ENCODE results near the gene C1orf87.

Gene C1orf87

DNA sequence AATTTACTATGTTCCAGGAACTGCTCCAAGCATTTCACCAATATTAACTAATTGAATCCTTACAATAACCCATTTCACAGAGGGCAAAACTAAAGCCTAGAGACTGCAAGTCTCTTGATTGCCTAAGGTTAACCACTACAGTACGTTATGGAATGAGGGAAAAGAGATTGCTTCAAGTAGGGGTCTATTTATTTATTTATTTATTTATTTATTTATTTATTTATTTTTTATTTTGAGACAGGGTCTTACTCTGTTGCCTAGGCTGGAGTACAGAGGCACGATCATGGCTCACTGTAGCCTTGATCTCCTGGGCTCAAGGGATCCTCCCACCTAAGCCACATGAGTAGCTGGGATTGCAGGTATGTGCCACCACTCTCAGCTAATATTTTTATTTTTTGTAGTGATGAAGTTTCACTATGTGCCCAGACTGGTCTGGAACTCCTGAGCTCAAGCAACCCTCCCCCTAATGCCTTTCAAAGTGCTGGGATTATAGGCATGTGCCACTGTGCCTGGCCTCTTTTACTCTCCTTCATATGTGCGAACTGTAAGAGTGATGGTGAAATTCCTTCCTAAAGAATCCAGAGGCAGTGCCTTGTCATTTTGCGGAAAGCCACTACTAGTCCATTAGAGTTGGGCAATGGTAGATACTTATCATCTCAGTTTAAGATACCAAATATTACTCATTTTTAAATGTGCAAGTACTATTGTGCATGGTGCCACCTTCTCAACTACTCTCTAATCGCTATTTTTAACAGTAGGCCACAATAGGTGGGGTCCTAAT, 81.3 kb downstream of the C1orf87 start:
- Histone ChIP-seq H3K4me3 (ENCODE audit: low read length) (no peak overlapping the region), H3K4me1 (ENCODE audit: control insufficient read depth, insufficient read depth, low read length) (peaks cover 14% of the 10 kb centered on the region), H3K9me3 (ENCODE audit: control insufficient read depth, low read length) (no peaks in the 10 kb centered on the region), H3K9ac (ENCODE audit: low read length) (no peak overlapping the region), H3K36me3 (ENCODE audit: control insufficient read depth, insufficient read depth, low read length, severe bottlenecking) (no peaks in the 10 kb centered on the region), H3K27me3 (replicated peaks; ENCODE audit: control insufficient read depth, insufficient read depth, low read length) (peaks cover 7% of the 10 kb centered on the region)
- no peak for DNase-seq (ENCODE audit: low read depth)

- Histone ChIP-seq H3K4me1 (ENCODE audit: control insufficient read depth, insufficient read depth, low read length) (peaks cover 25% of the 10 kb centered on the region), H3K36me3 (ENCODE audit: control insufficient read depth, insufficient read depth, low read length, severe bottlenecking) (no peaks in the 10 kb centered on the region), H3K4me3 (ENCODE audit: low read length) (no peak overlapping the region), H3K9me3 (ENCODE audit: control insufficient read depth, low read length) (no peaks in the 10 kb centered on the region), H3K27me3 (replicated peaks; ENCODE audit: control insufficient read depth, insufficient read depth, low read length) (no peaks in the 10 kb centered on the region), H3K9ac (ENCODE audit: low read length) (no peak overlapping the region)
- DNase-seq (ENCODE audit: low read depth), result no peak
These were observed 83.1 kb downstream of the C1orf87 start for GRCh38 chr1:59990470-59990869.

DNA sequence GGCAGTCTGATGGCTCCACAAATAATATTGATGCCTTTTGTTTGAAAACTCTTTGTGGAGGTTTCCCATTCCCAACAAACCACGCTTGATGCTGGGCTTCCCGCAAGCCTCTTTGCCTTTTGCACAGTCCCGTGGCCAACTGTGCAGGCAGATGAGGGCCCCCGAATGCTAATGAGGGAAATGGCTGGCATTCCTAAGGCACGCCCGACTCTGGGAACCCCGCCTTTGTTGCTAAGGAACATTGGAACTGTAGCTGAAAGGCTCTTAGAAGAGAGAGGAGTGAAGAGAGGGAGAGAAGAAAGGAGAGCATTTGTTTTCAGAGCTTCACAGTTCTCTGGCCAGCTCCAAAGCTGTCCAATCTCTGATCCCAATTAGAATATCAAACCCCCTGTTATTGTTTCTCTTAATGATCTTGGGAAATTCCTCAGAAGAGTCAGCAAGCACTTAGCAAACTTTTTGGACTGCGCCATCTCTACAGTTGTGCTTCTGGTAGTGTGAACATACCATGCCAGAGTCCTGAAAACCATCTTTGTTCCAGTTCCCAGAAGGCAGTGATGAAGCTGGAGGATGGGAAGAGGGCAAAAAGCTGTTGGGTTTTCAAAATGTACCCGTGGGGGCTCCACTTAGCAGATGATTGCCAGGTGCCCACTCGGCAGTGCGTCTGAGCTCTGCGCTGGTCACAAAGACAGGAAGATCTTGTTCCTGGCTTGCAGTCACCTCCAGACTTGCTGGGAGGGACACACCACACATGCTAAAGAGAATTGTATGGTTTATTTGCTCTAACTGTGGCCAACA, 86.9 kb downstream of the C1orf87 start:
- Histone ChIP-seq H3K27me3 (replicated peaks; ENCODE audit: control insufficient read depth, insufficient read depth, low read length) (no peaks in the 10 kb centered on the region), H3K9ac (ENCODE audit: low read length) (no peak overlapping the region), H3K4me1 (ENCODE audit: control insufficient read depth, insufficient read depth, low read length) (peaks cover 14% of the 10 kb centered on the region), H3K9me3 (ENCODE audit: control insufficient read depth, low read length) (no peaks in the 10 kb centered on the region), H3K4me3 (ENCODE audit: low read length) (no peak overlapping the region), H3K36me3 (ENCODE audit: control insufficient read depth, insufficient read depth, low read length, severe bottlenecking) (no peaks in the 10 kb centered on the region)
- no peak for DNase-seq (ENCODE audit: low read depth)

DNA sequence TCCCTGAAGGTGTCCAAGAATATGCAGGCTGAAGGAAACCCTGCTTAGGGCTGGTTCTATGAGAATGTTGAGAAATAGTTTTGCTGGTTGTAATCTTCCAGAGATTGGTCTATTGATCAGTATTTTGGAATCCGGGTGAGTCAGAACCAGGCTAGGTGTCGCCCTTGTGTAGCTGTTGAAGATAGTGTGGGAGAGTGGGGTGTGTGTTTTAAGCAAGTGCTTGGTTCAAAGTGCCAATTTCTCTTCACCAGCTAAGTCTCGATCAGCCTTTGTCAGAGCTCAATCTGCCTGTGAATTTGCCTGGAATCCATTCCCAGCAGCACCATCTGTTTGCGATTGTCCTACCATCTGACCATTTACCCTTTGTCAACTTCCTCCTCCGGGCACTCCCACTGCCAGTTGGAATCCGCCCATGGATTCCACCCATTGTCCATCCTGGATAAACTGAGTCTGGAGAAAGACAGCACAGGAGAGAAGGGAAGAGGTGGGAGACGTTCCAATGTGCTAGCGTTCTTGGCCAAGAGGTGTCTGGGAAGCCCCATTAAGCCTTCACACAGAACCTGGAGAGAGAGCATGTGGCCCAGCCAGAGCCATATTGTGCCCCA, 87.6 kb downstream of the C1orf87 start:
- Histone ChIP-seq H3K9me3 (ENCODE audit: control insufficient read depth, low read length) (no peaks in the 10 kb centered on the region), H3K36me3 (ENCODE audit: control insufficient read depth, insufficient read depth, low read length, severe bottlenecking) (no peaks in the 10 kb centered on the region), H3K4me3 (ENCODE audit: low read length) (no peak overlapping the region), H3K4me1 (ENCODE audit: control insufficient read depth, insufficient read depth, low read length) (peaks cover 14% of the 10 kb centered on the region), H3K9ac (ENCODE audit: low read length) (no peak overlapping the region), H3K27me3 (replicated peaks; ENCODE audit: control insufficient read depth, insufficient read depth, low read length) (no peaks in the 10 kb centered on the region)
- DNase-seq (ENCODE audit: low read depth), result no peak

DNA sequence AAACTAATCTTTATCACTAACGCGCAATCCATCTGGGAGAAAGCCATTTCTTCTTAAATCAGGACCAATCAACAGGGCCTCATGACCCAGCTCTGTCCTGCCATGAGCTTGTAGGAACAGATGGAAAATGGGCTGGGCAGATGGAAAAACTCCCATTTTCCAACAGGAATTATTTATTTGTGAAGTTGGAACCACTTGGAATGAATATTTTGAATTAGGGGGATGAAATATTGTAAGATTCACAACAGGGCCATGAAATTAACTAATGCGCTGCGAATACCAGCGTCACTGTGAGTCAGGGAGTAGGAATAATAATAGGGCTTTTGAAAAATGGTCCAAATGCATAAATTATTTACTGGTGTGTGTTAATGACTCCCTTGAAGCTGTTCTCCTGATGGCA, 93.9 kb downstream of the C1orf87 start:
- Histone ChIP-seq H3K36me3 (ENCODE audit: control insufficient read depth, insufficient read depth, low read length, severe bottlenecking) (no peaks in the 10 kb centered on the region), H3K4me3 (ENCODE audit: low read length) (no peak overlapping the region), H3K4me1 (ENCODE audit: control insufficient read depth, insufficient read depth, low read length) (peaks cover 22% of the 10 kb centered on the region), H3K27me3 (replicated peaks; ENCODE audit: control insufficient read depth, insufficient read depth, low read length) (peaks cover 12% of the 10 kb centered on the region), H3K9me3 (ENCODE audit: control insufficient read depth, low read length) (no peaks in the 10 kb centered on the region), H3K9ac (ENCODE audit: low read length) (no peak overlapping the region)
- DNase-seq (ENCODE audit: low read depth), result no peak

- Histone ChIP-seq H3K36me3 (ENCODE audit: control insufficient read depth, insufficient read depth, low read length, severe bottlenecking) (no peaks in the 10 kb centered on the region), H3K9me3 (ENCODE audit: control insufficient read depth, low read length) (no peaks in the 10 kb centered on the region), H3K9ac (ENCODE audit: low read length) (no peak overlapping the region), H3K4me3 (ENCODE audit: low read length) (no peak overlapping the region), H3K4me1 (ENCODE audit: control insufficient read depth, insufficient read depth, low read length) (peaks cover 22% of the 10 kb centered on the region), H3K27me3 (replicated peaks; ENCODE audit: control insufficient read depth, insufficient read depth, low read length) (peaks cover 17% of the 10 kb centered on the region)
- no peak for DNase-seq (ENCODE audit: low read depth)
These were observed 95.1 kb downstream of the C1orf87 start for GRCh38 chr1:59978511-59978910.

DNA sequence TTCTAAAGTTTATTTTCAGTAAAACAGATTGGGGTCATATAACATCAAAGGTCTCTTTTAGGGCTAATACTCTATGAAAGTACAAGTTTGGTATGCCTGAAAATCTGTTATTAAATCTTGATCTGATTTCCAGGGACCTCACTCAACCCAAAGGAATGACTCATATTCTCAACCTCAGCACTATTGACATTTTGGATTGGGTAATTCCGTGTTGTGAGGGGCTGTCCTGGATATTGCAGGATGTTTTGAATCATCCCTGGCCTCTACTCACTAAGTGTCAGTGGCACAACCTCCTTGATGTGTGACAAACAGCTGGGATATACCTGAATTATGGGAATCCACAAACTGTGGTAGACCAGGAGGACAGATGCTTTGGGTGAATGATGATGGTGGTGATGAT, 95.5 kb downstream of the C1orf87 start:
- Histone ChIP-seq H3K36me3 (ENCODE audit: control insufficient read depth, insufficient read depth, low read length, severe bottlenecking) (no peaks in the 10 kb centered on the region), H3K9ac (ENCODE audit: low read length) (no peak overlapping the region), H3K9me3 (ENCODE audit: control insufficient read depth, low read length) (no peaks in the 10 kb centered on the region), H3K4me1 (ENCODE audit: control insufficient read depth, insufficient read depth, low read length) (peaks cover 22% of the 10 kb centered on the region), H3K27me3 (replicated peaks; ENCODE audit: control insufficient read depth, insufficient read depth, low read length) (peaks cover 17% of the 10 kb centered on the region), H3K4me3 (ENCODE audit: low read length) (no peak overlapping the region)
- peak; percentile 42 for DNase-seq (ENCODE audit: low read depth)

- H3K9ac ChIP-seq (ENCODE audit: low read length), result no peak overlapping the region
- H3K4me3 ChIP-seq (ENCODE audit: low read length), result no peak overlapping the region
- no peaks in the 10 kb centered on the region for H3K36me3 ChIP-seq (ENCODE audit: control insufficient read depth, insufficient read depth, low read length, severe bottlenecking)
- peaks cover 17% of the 10 kb centered on the region for H3K27me3 ChIP-seq (replicated peaks; ENCODE audit: control insufficient read depth, insufficient read depth, low read length)
- DNase-seq (ENCODE audit: low read depth), result no peak
- no peaks in the 10 kb centered on the region for H3K9me3 ChIP-seq (ENCODE audit: control insufficient read depth, low read length)
- peaks cover 22% of the 10 kb centered on the region for H3K4me1 ChIP-seq (ENCODE audit: control insufficient read depth, insufficient read depth, low read length)
These were observed 96.5 kb downstream of the C1orf87 start for GRCh38 chr1:59977075-59977410.

DNA sequence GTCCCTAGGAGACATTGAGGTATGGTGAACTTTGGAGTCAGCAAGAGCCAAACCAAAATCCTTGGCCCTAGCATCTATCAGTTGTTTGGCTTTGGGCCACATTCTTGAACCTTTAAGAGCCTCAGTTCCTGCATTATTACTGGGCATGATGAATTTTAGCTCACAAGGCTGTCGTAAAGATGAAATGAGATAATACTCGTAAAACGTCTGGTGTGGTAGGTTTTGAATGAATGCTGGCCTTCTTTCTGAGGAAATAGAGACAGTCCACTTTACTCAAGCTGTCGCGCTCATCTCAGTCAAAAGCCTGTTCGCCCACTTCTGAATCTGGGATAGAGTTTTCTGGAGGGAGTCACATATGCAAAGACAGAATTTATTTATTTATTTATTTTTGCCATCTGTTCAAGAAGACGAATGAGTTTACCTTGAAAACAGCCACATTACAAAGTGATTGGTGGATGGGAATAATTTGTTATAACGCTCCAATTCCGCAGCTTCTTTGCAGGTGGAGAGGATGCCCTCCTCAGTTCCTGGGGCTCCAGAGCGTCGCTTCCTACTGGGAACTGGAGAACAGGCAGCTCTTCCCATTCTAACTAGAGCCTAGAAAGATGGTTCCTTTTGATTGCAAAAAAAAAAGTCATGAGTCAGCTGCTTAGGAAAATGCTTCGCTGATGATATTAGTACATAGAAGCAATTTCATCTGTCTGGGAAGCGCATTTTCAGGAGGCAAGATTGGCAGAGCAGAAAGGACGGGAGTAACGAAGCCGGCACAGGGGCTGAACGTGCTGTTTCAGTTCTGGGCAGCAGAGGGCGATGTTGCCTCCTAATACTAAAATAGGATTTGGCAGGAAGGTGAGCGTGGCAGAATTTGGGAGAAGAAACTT, 97.1 kb downstream of the C1orf87 start:
- DNase-seq (ENCODE audit: low read depth), result peak; percentile 86
- Histone ChIP-seq H3K9ac (ENCODE audit: low read length) (no peak overlapping the region), H3K9me3 (ENCODE audit: control insufficient read depth, low read length) (no peaks in the 10 kb centered on the region), H3K4me3 (ENCODE audit: low read length) (no peak overlapping the region), H3K4me1 (ENCODE audit: control insufficient read depth, insufficient read depth, low read length) (peaks cover 22% of the 10 kb centered on the region), H3K36me3 (ENCODE audit: control insufficient read depth, insufficient read depth, low read length, severe bottlenecking) (no peaks in the 10 kb centered on the region), H3K27me3 (replicated peaks; ENCODE audit: control insufficient read depth, insufficient read depth, low read length) (peaks cover 17% of the 10 kb centered on the region)

- DNase-seq (ENCODE audit: low read depth), result no peak
- H3K36me3 ChIP-seq (ENCODE audit: control insufficient read depth, insufficient read depth, low read length, severe bottlenecking), result no peaks in the 10 kb centered on the region
- peaks cover 17% of the 10 kb centered on the region for H3K27me3 ChIP-seq (replicated peaks; ENCODE audit: control insufficient read depth, insufficient read depth, low read length)
- no peaks in the 10 kb centered on the region for H3K9me3 ChIP-seq (ENCODE audit: control insufficient read depth, low read length)
- peaks cover 15% of the 10 kb centered on the region for H3K4me1 ChIP-seq (ENCODE audit: control insufficient read depth, insufficient read depth, low read length)
- H3K9ac ChIP-seq (ENCODE audit: low read length), result no peak overlapping the region
- no peak overlapping the region for H3K4me3 ChIP-seq (ENCODE audit: low read length)
These were observed 99.9 kb downstream of the C1orf87 start for GRCh38 chr1:59973719-59974118.
